ENCODE data around the gene FBXL7. TPM values are rescaled to one million over a fixed set of nuclear protein-coding genes. Genes with fewer than 3 reads are reported as not detected.

FBXL7 gene
- total and polyA plus RNA-seq, 2 of the 8 experiments (the other 6 are each of a cell fraction or from before 2014, with no cell fraction given): 17.7 to 17.8 TPM

DNA sequence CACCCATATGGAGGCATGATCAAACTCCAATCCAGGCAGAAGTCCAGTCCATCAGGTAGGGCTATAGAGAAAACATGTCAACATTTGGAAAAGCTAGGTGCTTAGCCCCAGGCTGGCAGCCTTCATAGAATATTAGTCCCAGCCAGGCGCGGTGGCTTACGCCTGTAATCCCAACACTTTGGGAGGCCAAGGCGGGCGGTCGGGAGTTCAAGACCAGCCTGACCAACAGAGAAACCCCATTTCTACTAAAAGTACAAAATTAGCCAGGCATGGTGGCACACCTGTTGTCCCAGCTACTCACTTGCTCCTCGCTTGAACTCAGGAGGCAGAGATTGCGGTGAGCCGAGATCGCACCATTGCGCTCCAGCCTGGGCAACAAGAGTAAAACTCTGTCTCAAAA, 393.9 kb downstream of the FBXL7 start (continued):
- TF ChIP-seq, protein P1, sequence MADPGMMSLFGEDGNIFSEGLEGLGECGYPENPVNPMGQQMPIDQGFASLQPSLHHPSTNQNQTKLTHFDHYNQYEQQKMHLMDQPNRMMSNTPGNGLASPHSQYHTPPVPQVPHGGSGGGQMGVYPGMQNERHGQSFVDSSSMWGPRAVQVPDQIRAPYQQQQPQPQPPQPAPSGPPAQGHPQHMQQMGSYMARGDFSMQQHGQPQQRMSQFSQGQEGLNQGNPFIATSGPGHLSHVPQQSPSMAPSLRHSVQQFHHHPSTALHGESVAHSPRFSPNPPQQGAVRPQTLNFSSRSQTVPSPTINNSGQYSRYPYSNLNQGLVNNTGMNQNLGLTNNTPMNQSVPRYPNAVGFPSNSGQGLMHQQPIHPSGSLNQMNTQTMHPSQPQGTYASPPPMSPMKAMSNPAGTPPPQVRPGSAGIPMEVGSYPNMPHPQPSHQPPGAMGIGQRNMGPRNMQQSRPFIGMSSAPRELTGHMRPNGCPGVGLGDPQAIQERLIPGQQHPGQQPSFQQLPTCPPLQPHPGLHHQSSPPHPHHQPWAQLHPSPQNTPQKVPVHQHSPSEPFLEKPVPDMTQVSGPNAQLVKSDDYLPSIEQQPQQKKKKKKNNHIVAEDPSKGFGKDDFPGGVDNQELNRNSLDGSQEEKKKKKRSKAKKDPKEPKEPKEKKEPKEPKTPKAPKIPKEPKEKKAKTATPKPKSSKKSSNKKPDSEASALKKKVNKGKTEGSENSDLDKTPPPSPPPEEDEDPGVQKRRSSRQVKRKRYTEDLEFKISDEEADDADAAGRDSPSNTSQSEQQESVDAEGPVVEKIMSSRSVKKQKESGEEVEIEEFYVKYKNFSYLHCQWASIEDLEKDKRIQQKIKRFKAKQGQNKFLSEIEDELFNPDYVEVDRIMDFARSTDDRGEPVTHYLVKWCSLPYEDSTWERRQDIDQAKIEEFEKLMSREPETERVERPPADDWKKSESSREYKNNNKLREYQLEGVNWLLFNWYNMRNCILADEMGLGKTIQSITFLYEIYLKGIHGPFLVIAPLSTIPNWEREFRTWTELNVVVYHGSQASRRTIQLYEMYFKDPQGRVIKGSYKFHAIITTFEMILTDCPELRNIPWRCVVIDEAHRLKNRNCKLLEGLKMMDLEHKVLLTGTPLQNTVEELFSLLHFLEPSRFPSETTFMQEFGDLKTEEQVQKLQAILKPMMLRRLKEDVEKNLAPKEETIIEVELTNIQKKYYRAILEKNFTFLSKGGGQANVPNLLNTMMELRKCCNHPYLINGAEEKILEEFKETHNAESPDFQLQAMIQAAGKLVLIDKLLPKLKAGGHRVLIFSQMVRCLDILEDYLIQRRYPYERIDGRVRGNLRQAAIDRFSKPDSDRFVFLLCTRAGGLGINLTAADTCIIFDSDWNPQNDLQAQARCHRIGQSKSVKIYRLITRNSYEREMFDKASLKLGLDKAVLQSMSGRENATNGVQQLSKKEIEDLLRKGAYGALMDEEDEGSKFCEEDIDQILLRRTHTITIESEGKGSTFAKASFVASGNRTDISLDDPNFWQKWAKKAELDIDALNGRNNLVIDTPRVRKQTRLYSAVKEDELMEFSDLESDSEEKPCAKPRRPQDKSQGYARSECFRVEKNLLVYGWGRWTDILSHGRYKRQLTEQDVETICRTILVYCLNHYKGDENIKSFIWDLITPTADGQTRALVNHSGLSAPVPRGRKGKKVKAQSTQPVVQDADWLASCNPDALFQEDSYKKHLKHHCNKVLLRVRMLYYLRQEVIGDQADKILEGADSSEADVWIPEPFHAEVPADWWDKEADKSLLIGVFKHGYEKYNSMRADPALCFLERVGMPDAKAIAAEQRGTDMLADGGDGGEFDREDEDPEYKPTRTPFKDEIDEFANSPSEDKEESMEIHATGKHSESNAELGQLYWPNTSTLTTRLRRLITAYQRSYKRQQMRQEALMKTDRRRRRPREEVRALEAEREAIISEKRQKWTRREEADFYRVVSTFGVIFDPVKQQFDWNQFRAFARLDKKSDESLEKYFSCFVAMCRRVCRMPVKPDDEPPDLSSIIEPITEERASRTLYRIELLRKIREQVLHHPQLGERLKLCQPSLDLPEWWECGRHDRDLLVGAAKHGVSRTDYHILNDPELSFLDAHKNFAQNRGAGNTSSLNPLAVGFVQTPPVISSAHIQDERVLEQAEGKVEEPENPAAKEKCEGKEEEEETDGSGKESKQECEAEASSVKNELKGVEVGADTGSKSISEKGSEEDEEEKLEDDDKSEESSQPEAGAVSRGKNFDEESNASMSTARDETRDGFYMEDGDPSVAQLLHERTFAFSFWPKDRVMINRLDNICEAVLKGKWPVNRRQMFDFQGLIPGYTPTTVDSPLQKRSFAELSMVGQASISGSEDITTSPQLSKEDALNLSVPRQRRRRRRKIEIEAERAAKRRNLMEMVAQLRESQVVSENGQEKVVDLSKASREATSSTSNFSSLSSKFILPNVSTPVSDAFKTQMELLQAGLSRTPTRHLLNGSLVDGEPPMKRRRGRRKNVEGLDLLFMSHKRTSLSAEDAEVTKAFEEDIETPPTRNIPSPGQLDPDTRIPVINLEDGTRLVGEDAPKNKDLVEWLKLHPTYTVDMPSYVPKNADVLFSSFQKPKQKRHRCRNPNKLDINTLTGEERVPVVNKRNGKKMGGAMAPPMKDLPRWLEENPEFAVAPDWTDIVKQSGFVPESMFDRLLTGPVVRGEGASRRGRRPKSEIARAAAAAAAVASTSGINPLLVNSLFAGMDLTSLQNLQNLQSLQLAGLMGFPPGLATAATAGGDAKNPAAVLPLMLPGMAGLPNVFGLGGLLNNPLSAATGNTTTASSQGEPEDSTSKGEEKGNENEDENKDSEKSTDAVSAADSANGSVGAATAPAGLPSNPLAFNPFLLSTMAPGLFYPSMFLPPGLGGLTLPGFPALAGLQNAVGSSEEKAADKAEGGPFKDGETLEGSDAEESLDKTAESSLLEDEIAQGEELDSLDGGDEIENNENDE (IDR thresholded peaks at IDR 0.05; ENCODE audit: insufficient replicate concordance, low read length): no peak
- TF ChIP-seq NRF1 (IDR thresholded peaks at IDR 0.05; ENCODE audit: low read depth, low read length) (no peak), MAFK (IDR thresholded peaks at IDR 0.05; ENCODE audit: low read depth, low read length) (no peak), CREB1 (IDR thresholded peaks at IDR 0.05) (no peak), KDM4A (IDR thresholded peaks at IDR 0.05; ENCODE audit: low read depth, low read length, severe bottlenecking) (no peak), RBBP5 (IDR thresholded peaks at IDR 0.05; ENCODE audit: borderline replicate concordance, low read depth, low read length) (no peak), TAF7 (optimal IDR thresholded peaks at IDR 0.05; ENCODE audit: borderline replicate concordance, low read depth, low read length) (no peak), RNF2 (IDR thresholded peaks at IDR 0.05; ENCODE audit: borderline replicate concordance, low read depth, low read length, missing control alignments, poor library complexity, severe bottlenecking) (no peak), TEAD4 (IDR thresholded peaks at IDR 0.05; ENCODE audit: low read depth, low read length) (no peak), GTF2F1 (IDR thresholded peaks at IDR 0.05; ENCODE audit: borderline replicate concordance, low read depth, low read length) (no peak), ATF3 (IDR thresholded peaks at IDR 0.05; ENCODE audit: insufficient read depth, low read depth, low read length) (no peak)

Measured in H1 (cell line).